MCF 10A (cell line): ENCODE measurements around the gene AKAP1. TPM values are rescaled to one million over a fixed set of nuclear protein-coding genes. Genes with fewer than 3 reads are reported as not detected.
"Not testable (repeated sequence)": the region's sequence is repeated elsewhere in the genome, so short reads cannot be mapped to it uniquely, and the experiment has no call there.

ENCODE experiments used
- BruUV-seq: library from RNA; stranded (reverse); fragments of 400-500 nt; replicated peaks from 2 replicates; lab custom pipeline; 2021; lab: Mats Ljungman, UMichigan
- CTCF ChIA-PET: fragments of 300-600 bp; sonication (Branson Sonifier 250); formaldehyde crosslinking; extraction: SDS; loops from one replicate; lab custom pipeline; 2021; ENCODE audit warnings: antibody characterized with exemption, inconsistent platforms; lab: Yijun Ruan, JAX
- POLR2A ChIA-PET: fragments of 300-600, 350-650 bp; sonication (Branson Sonifier 250); formaldehyde crosslinking; extraction: SDS; loops from one replicate; lab custom pipeline; 2020; ENCODE audit warnings: antibody characterized with exemption, inconsistent platforms; lab: Yijun Ruan, JAX
- DNase-seq: peaks from one replicate; pipeline ENCODE4 v3.0.0-alpha.2; 2018; ENCODE audit not compliant: unreplicated experiment
- H3K27ac Mint-ChIP-seq: one replicate; pipeline ENCODE4 v1.8.0; 2022; ENCODE audit warnings: mild to moderate bottlenecking, low read depth, mixed read lengths; ENCODE audit not compliant: unreplicated experiment
- H3K27me3 Mint-ChIP-seq: one replicate; pipeline ENCODE4 v1.8.0; 2022; ENCODE audit warnings: mixed read lengths; ENCODE audit not compliant: insufficient read depth, unreplicated experiment
- H3K36me3 Mint-ChIP-seq: one replicate; pipeline ENCODE4 v1.8.0; 2022; ENCODE audit warnings: mild to moderate bottlenecking, moderate library complexity, mixed read lengths; ENCODE audit not compliant: insufficient read depth, unreplicated experiment
- H3K4me1 Mint-ChIP-seq: one replicate; pipeline ENCODE4 v1.8.0; 2022; ENCODE audit warnings: mixed read lengths; ENCODE audit not compliant: insufficient read depth, unreplicated experiment
- H3K4me3 Mint-ChIP-seq: one replicate; pipeline ENCODE4 v1.8.0; 2022; ENCODE audit warnings: mild to moderate bottlenecking, moderate library complexity, mixed read lengths; ENCODE audit not compliant: unreplicated experiment
- H3K9me3 Mint-ChIP-seq: one replicate; pipeline ENCODE4 v1.8.0; 2022; ENCODE audit warnings: mixed read lengths; ENCODE audit not compliant: unreplicated experiment
- intact Hi-C: fragments of 100-400 bp; cut with micrococcal nuclease; formaldehyde crosslinking; loops from 2 replicates; pipeline ENCODE4 v1.14.1; 2022
- total RNA-seq: library from RNA; stranded (reverse); gene quantifications from 2 replicates; pipeline ENCODE4 v1.2.3, GENCODE V29; 2022
- TF ChIP-seq, protein P1 (sequence below): fragments of 200-600 bp; IDR thresholded peaks from one replicate; pipeline ENCODE4 v1.8.0; 2022; ENCODE audit warnings: antibody characterized with exemption, mild to moderate bottlenecking; ENCODE audit not compliant: unreplicated experiment

Gene AKAP1
- total RNA-seq, 1 experiment from 2014 or later, result 32.4 TPM

DNA sequence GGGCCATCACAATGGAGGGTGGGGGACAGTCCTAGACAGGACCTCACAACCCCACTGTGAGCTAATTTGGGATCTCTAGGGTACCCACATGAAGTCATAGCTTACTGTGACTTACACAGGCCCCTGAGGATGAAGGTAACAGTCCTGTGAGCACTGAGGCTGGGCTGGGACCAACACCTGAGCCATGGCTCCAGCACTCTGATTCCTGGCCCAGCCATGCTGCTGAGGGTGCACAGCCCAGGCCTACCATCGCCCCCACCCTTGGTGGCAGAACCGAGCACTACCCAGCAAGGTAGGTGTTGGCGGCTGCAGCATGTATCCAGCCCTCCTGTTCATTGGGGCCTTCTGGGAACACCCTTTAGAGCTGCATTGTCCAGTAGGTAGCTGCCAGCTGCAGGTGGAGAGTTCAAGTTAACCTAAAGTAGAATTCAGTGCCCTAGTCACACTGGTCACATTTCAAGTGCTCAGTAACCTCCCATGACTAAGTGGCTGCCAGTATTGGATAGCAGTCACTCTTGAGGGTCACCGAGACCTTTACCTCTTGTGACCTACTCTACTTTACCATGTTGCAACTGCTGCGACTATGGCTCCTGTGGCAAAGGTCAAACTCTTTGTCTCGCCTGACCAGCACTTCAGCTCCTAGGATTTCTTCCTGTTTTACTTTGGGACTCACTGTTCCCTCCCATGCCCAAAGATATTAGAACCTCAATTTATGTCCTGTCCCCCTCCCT is 11.6 kb downstream of the AKAP1 start:
- no peaks in the 10 kb centered on the region for H3K36me3 Mint-ChIP-seq
- ChIA-PET POLR2A (interaction anchor here (1.5 to 2.6 kb wide), 3 partner anchors 8 to 12 kb away, joined by 5 to 10 read pairs (median 6); partner anchors contain the start of gene AKAP1), CTCF (interaction anchor here (1.1 kb wide), 1 partner anchor 651 kb away, joined by 5 read pairs; no protein-coding TSS in a partner anchor)
- no peaks in the 10 kb centered on the region for H3K9me3 Mint-ChIP-seq
- no peak for DNase-seq
- H3K4me3 Mint-ChIP-seq, result no peak overlapping the region
- peak overlapping the region; percentile 2 for H3K27ac Mint-ChIP-seq
- intact Hi-C loops, result no loop called here
- TF ChIP-seq, protein P1, sequence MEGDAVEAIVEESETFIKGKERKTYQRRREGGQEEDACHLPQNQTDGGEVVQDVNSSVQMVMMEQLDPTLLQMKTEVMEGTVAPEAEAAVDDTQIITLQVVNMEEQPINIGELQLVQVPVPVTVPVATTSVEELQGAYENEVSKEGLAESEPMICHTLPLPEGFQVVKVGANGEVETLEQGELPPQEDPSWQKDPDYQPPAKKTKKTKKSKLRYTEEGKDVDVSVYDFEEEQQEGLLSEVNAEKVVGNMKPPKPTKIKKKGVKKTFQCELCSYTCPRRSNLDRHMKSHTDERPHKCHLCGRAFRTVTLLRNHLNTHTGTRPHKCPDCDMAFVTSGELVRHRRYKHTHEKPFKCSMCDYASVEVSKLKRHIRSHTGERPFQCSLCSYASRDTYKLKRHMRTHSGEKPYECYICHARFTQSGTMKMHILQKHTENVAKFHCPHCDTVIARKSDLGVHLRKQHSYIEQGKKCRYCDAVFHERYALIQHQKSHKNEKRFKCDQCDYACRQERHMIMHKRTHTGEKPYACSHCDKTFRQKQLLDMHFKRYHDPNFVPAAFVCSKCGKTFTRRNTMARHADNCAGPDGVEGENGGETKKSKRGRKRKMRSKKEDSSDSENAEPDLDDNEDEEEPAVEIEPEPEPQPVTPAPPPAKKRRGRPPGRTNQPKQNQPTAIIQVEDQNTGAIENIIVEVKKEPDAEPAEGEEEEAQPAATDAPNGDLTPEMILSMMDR, result no peak
- no peaks in the 10 kb centered on the region for H3K27me3 Mint-ChIP-seq
- H3K4me1 Mint-ChIP-seq, result peaks cover 11% of the 10 kb centered on the region
- BruUV-seq, result no TSS peak

DNA sequence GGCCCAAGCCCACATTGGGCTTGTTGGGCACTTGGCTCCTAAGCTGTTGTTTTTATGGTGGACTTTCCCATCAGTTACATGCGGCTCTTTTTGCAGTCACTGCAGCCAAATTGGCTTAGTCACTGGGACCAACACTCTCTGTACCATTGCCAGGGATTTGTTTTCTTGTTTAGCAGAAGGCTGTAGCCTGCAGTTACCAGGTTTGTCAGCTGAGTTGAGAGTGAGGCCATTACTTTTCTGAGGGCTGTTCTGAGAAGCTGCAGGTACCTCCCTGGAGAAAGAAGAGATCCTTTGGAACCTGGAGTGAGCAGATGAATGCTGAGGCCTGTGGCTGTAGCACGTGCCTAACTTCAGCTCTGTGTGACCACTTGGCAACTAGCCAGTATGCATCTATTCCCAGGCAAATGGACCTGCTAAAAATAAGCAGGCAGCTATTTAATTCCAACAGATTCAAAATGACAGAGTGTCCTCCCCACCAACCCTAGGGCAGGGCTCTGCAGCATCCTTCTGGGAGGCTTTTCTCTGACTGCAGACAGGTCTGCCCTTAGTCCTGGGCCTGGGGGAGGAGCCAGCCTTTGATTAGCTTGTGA is 12.9 kb downstream of the AKAP1 start:
- no TSS peak for BruUV-seq
- peak overlapping the region; percentile 2 for H3K27ac Mint-ChIP-seq
- CTCF ChIA-PET, result interaction anchor here (0.6 to 1.7 kb wide), 2 partner anchors 9 to 503 kb away, joined by 3 to 11 read pairs; no protein-coding TSS in a partner anchor

DNA sequence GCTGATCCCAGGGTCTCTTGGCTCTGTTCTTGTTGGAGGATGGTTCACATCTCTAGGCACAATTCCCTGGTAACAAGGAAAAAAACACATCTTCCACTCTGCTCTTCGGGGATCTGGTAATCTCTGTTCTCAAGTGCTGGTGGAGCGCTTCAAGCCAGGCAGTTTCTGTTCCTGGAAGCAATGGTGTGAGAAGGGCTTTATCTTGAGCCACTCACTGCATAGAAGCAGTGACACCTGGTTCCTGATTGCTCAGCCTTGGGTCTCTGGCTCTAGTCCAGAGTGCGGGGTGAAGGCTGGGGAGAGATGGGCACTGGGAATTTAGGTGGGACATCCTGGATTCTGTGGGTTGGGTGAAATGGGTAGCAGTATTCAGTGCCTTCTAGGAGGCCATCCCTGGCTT is 14.1 kb downstream of the AKAP1 start:
- Mint-ChIP-seq H3K27ac (peak overlapping the region; percentile 74), H3K36me3 (peaks cover 4% of the 10 kb centered on the region), H3K27me3 (no peaks in the 10 kb centered on the region), H3K4me3 (no peak overlapping the region), H3K4me1 (peaks cover 5% of the 10 kb centered on the region), H3K9me3 (no peaks in the 10 kb centered on the region)
- ChIA-PET POLR2A (interaction anchor here (1.4 kb wide), 1 partner anchor 99 kb away, joined by 3 read pairs; no protein-coding TSS in a partner anchor), CTCF (interaction anchor here (0.7 to 1.7 kb wide), 3 partner anchors 8 to 83 kb away, joined by 4 to 11 read pairs (median 6); no protein-coding TSS in a partner anchor)
- TF ChIP-seq, protein P1, result no peak
- DNase-seq, result no peak
- intact Hi-C loops, result no loop called here
- BruUV-seq, result no TSS peak

More for the DNA sequence above, 12.9 kb downstream of the AKAP1 start:
- no peaks in the 10 kb centered on the region for H3K9me3 Mint-ChIP-seq
- TF ChIP-seq, protein P1, result no peak
- H3K36me3 Mint-ChIP-seq, result peaks cover under 1% of the 10 kb centered on the region
- POLR2A ChIA-PET, result interaction anchor here (0.6 to 2.6 kb wide), 9 partner anchors 9 to 895 kb away, joined by 3 to 10 read pairs (median 4); partner anchors contain the start of genes AKAP1 and SCPEP1
- no peaks in the 10 kb centered on the region for H3K27me3 Mint-ChIP-seq
- peaks cover 8% of the 10 kb centered on the region for H3K4me1 Mint-ChIP-seq
- DNase-seq, result peak; percentile 79
- intact Hi-C loops, result no loop called here
- no peak overlapping the region for H3K4me3 Mint-ChIP-seq

DNA sequence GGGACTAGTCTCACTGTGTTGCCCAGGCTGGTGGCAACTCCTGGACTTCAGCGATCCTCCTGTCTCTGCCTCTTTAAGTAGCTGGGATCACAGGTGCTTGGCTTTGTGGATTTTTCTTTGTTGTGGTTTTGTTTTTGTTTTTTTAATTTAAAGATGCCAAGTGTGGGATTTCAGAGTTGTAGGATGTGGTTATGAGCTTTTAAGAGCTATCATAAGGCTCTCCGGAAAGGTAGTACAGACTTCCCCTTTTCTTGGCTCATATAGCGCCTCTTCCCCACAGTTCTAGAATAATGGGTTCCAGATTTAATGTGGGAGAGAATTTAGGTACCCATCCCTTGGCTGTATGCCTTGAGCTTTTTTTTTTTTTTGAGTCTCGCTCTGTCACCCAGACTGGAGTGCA is 17.1 kb downstream of the AKAP1 start:
- Mint-ChIP-seq H3K27ac (no peak overlapping the region), H3K4me3 (no peak overlapping the region), H3K27me3 (no peaks in the 10 kb centered on the region), H3K36me3 (peaks cover 4% of the 10 kb centered on the region), H3K9me3 (no peaks in the 10 kb centered on the region), H3K4me1 (peaks cover 25% of the 10 kb centered on the region)
- ChIA-PET POLR2A (interaction anchor here (0.7 kb wide), 1 partner anchor 17 kb away, joined by 4 read pairs; the partner anchor contains the start of gene AKAP1), CTCF (interaction anchor here (0.6 to 1.0 kb wide), 2 partner anchors 14 to 41 kb away, joined by 3 to 4 read pairs; no protein-coding TSS in a partner anchor)
- TF ChIP-seq, protein P1, result no peak
- no peak for DNase-seq
- intact Hi-C loops, result loop anchor here (10.0 kb wide), 1 partner anchor 893 kb away; no protein-coding TSS in a partner anchor
- BruUV-seq, result no TSS peak

DNA sequence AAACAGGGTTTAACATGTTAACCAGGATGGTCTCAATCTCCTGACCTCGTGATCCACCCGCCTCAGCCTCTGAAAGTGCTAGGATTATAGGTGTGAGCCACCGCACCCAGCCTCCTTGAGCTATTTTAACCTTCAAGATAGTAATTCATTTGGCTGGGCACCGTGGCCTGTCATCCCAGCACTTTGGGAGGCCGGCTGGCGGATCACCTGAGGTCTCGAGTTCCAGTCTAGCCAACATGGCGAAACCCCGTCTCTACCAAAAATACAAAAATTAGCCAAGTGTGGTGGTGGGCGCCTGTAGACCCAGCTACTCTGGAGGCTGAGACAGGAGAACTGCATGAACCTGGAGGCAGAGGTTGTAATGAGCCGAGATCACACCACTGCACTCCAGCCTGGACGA is 17.6 kb downstream of the AKAP1 start:
- H3K4me3 Mint-ChIP-seq, BruUV-seq, H3K27me3 Mint-ChIP-seq, DNase-seq, H3K27ac Mint-ChIP-seq, H3K36me3 Mint-ChIP-seq, H3K9me3 Mint-ChIP-seq: not testable (repeated sequence)
- intact Hi-C loops, result loop anchor here (10.0 kb wide), 1 partner anchor 892 kb away; no protein-coding TSS in a partner anchor
- ChIA-PET CTCF (interaction anchor here (1.0 kb wide), 1 partner anchor 41 kb away, joined by 4 read pairs; no protein-coding TSS in a partner anchor), POLR2A (interaction anchor here (0.7 kb wide), 1 partner anchor 17 kb away, joined by 4 read pairs; the partner anchor contains the start of gene AKAP1)
- H3K4me1 Mint-ChIP-seq, result peaks cover 31% of the 10 kb centered on the region
